ENCODE measurements around the gene STXBP5. TPM values are rescaled to one million over a fixed set of nuclear protein-coding genes. Genes with fewer than 3 reads are reported as not detected.

The STXBP5 gene
- 1 to 10 TPM; 9.4 to 9.5 TPM for total RNA-seq

GRCh38 chr6:147204060-147204785, at the start of gene STXBP5:
Gene STXBP5 (plus strand): TSS chr6:147204417. CDS start chr6:147204533, 116 bp downstream.
- peak; percentile 45 for DNase-seq
- Mint-ChIP-seq H3K4me1 (ENCODE audit: low read depth) (peaks cover 25% of the 10 kb centered on the region), H3K27ac (peak within 1 kb of the TSS; percentile 99), H3K4me3 (peak within 1 kb of the TSS; percentile 91), H3K9me3 (no peaks in the 10 kb centered on the region), H3K36me3 (ENCODE audit: low read depth) (peaks cover 4% of the 10 kb centered on the region), H3K27me3 (ENCODE audit: low read depth) (no peaks in the 10 kb centered on the region)
- intact Hi-C loops (cut with micrococcal nuclease): loop anchor here (5.0 to 10.0 kb wide), 3 partner anchors 998 to 1941 kb away; partner anchors contain the start of gene EPM2A
- CTCF ChIA-PET: no interaction called here

DNA sequence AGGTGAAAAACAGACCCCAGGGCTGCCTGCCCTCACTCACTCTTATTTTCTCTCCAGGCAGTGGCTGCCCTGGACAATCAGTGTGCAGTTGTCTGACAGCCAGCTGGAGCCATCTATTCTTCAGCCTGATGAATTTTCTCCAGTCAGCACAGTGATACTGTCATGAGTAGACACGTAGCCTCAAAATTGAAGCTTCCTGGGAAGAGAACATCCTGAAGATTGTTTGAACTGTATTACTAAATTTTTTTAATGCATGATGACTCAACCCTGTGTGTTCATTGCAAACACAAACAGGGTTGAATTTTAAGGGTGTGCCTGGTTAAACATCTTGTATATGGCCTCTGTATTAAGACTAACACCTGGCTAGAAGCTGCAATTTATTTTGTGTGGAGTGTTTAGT, 49.8 kb upstream of the STXBP5 start:
- Mint-ChIP-seq H3K27me3 (ENCODE audit: low read depth) (no peaks in the 10 kb centered on the region), H3K9me3 (no peaks in the 10 kb centered on the region), H3K4me1 (ENCODE audit: low read depth) (peaks cover 5% of the 10 kb centered on the region), H3K4me3 (no peak overlapping the region), H3K36me3 (ENCODE audit: low read depth) (no peaks in the 10 kb centered on the region), H3K27ac (no peak overlapping the region)
- CTCF ChIA-PET: no interaction called here
- intact Hi-C loops (cut with micrococcal nuclease): no loop called here
- DNase-seq: no peak

- Mint-ChIP-seq H3K4me3 (no peak overlapping the region), H3K36me3 (ENCODE audit: low read depth) (no peaks in the 10 kb centered on the region), H3K27me3 (ENCODE audit: low read depth) (no peaks in the 10 kb centered on the region), H3K27ac (no peak overlapping the region), H3K4me1 (ENCODE audit: low read depth) (peaks cover 5% of the 10 kb centered on the region), H3K9me3 (no peaks in the 10 kb centered on the region)
- intact Hi-C loops (cut with micrococcal nuclease): no loop called here
- no peak for DNase-seq
- CTCF ChIA-PET: no interaction called here
These were observed 48.0 kb upstream of the STXBP5 start for GRCh38 chr6:147156218-147156617.

DNA sequence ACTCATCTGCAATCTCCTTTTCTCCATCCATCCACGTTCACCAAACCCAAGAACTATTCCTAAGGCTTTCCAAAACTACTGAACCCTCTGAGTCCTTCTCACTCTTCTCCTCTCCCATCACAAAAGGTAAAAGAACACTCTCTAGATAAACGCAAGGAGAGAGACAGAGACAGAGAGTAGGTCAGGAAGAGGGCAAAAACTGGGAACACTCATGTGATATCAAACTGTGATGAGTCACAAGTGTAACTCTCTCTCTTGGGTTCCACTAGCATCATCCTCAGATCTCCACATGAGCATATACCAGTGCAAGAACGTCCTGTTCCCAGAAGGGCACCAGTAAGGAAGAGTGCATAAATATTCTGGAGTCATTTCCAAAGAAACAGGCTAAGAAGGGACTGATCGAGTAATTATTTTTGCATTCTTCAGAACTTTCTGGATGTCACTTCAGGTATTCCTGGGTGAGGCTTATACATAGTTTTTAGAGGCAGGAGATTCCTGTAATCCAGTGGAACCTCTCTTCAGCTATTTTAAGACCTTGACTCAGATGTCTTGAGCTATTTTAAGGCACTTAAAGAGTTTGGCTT, 47.3 kb upstream of the STXBP5 start:
- no peaks in the 10 kb centered on the region for H3K36me3 Mint-ChIP-seq (ENCODE audit: low read depth)
- peaks cover 5% of the 10 kb centered on the region for H3K4me1 Mint-ChIP-seq (ENCODE audit: low read depth)
- no peaks in the 10 kb centered on the region for H3K27me3 Mint-ChIP-seq (ENCODE audit: low read depth)
- no peak for DNase-seq
- intact Hi-C loops (cut with micrococcal nuclease): no loop called here
- H3K4me3 Mint-ChIP-seq: no peak overlapping the region
- H3K9me3 Mint-ChIP-seq: no peaks in the 10 kb centered on the region
- H3K27ac Mint-ChIP-seq: no peak overlapping the region
- CTCF ChIA-PET: no interaction called here

GRCh38 chr6:147157930-147158329, 46.3 kb upstream of the STXBP5 start:
- H3K27me3 Mint-ChIP-seq (ENCODE audit: low read depth): no peaks in the 10 kb centered on the region
- H3K36me3 Mint-ChIP-seq (ENCODE audit: low read depth): no peaks in the 10 kb centered on the region
- DNase-seq: no peak
- H3K9me3 Mint-ChIP-seq: no peaks in the 10 kb centered on the region
- H3K4me1 Mint-ChIP-seq (ENCODE audit: low read depth): peaks cover 5% of the 10 kb centered on the region
- CTCF ChIA-PET: no interaction called here
- no peak overlapping the region for H3K27ac Mint-ChIP-seq
- intact Hi-C loops (cut with micrococcal nuclease): no loop called here
- no peak overlapping the region for H3K4me3 Mint-ChIP-seq

- DNase-seq: no peak
- intact Hi-C loops (cut with micrococcal nuclease): no loop called here
- no peaks in the 10 kb centered on the region for H3K27me3 Mint-ChIP-seq (ENCODE audit: low read depth)
- peaks cover 5% of the 10 kb centered on the region for H3K4me1 Mint-ChIP-seq (ENCODE audit: low read depth)
- CTCF ChIA-PET: no interaction called here
- H3K36me3 Mint-ChIP-seq (ENCODE audit: low read depth): no peaks in the 10 kb centered on the region
- no peak overlapping the region for H3K4me3 Mint-ChIP-seq
- H3K27ac Mint-ChIP-seq: no peak overlapping the region
- no peaks in the 10 kb centered on the region for H3K9me3 Mint-ChIP-seq
These were observed 45.3 kb upstream of the STXBP5 start for GRCh38 chr6:147158881-147159280.

DNA sequence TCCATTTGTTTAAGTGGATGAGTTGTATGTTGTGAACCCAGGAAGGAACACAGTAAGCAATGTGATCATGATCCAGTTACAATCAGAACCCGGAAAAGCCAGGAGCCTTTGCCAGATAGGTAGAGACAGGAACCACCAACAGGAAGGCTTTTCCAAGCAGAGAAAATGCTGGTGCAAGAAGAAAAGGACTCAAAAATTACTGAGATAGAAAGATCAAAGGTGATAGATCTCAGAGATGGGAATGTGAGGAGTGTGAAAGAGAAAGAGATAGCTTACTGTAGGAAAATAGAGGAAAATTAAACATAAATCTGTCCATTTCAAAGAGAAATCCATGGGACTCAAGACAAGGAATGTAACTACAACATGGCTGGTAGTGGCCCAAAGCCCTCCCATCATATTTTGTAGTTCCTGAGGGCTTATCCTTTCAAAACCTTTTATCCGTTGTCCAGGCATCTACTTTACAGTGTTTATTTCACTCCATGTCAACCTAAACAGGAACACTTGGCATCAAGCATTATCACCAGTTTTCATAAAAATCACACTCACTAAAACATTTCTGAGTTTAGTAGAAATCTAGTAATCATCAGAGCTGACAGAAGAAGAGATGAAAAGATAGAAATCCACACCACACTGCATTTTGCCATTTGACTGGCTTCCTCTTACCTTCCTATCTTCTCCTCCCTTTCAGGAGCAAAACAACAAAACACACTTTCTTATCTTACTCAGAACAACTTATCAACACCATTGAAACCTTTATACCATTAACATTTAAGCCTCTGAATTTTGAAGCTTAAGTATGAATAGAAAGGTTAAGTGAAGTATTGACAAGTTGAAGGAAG, 44.5 kb upstream of the STXBP5 start:
- no peaks in the 10 kb centered on the region for H3K36me3 Mint-ChIP-seq (ENCODE audit: low read depth)
- DNase-seq: no peak
- H3K9me3 Mint-ChIP-seq: no peaks in the 10 kb centered on the region
- H3K4me1 Mint-ChIP-seq (ENCODE audit: low read depth): peaks cover 5% of the 10 kb centered on the region
- no peaks in the 10 kb centered on the region for H3K27me3 Mint-ChIP-seq (ENCODE audit: low read depth)
- intact Hi-C loops (cut with micrococcal nuclease): no loop called here
- H3K4me3 Mint-ChIP-seq: no peak overlapping the region
- CTCF ChIA-PET: no interaction called here
- no peak overlapping the region for H3K27ac Mint-ChIP-seq

DNA sequence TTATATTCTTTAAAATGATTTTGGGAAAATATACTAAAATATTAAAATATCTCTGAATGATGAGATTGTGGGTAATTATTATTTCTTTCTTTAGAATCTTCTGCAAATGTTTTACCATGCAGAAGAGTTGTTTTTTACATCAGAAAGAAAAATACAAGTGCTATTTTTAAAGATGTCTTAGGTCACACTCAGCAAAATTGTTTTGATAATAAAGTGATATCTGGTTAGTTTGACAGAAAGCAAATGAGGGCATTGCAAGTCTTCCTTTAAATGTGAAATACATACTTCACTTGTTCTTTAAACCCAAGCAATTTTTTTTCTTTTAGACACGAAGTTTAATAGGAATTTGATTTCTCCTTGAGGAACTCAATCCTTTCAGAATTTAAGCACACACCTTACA, 43.6 kb upstream of the STXBP5 start:
- intact Hi-C loops (cut with micrococcal nuclease): no loop called here
- H3K9me3 Mint-ChIP-seq: no peaks in the 10 kb centered on the region
- DNase-seq: no peak
- H3K4me3 Mint-ChIP-seq: no peak overlapping the region
- H3K27me3 Mint-ChIP-seq (ENCODE audit: low read depth): no peaks in the 10 kb centered on the region
- no peaks in the 10 kb centered on the region for H3K36me3 Mint-ChIP-seq (ENCODE audit: low read depth)
- CTCF ChIA-PET: no interaction called here
- H3K27ac Mint-ChIP-seq: no peak overlapping the region
- H3K4me1 Mint-ChIP-seq (ENCODE audit: low read depth): peaks cover 5% of the 10 kb centered on the region

DNA sequence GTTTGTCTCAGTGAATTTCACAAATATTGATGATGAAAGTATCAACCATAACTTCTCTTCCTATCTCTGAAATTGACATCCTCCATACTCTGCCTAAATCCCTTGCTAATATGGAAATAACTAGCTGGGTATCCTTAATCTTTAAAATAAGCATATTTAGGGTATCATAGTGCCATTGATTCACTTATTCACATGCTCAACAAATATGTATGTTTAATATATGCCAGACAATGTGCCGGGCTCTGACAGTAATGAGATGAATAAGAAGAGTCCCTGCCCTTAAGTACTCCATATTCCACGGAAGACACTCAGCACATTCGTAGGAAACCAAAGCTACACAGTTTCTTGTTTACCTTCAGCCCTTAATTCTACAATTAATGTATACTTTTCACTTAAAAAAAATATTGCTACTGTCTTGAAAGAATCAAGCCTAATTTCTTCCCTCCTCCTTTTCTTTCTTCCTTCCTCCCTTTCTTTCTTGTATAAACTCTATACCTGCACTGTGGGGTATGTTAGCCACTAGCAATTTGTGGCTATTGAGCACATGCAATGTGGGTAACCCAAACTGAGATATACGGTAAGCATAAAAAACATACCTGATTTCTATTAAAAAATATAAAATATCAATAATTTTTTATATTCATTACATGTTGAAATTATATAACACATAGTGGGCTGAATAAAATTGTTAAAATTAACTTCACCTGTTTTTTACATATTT, 42.8 kb upstream of the STXBP5 start:
- no peak for DNase-seq
- intact Hi-C loops (cut with micrococcal nuclease): no loop called here
- no peak overlapping the region for H3K27ac Mint-ChIP-seq
- CTCF ChIA-PET: interaction anchor here (0.6 kb wide), 1 partner anchor 669 kb away, joined by 3 read pairs; no protein-coding TSS in a partner anchor
- H3K4me3 Mint-ChIP-seq: no peak overlapping the region
- no peaks in the 10 kb centered on the region for H3K9me3 Mint-ChIP-seq
- peaks cover 3% of the 10 kb centered on the region for H3K4me1 Mint-ChIP-seq (ENCODE audit: low read depth)
- H3K36me3 Mint-ChIP-seq (ENCODE audit: low read depth): no peaks in the 10 kb centered on the region
- H3K27me3 Mint-ChIP-seq (ENCODE audit: low read depth): no peaks in the 10 kb centered on the region

- H3K9me3 Mint-ChIP-seq: no peaks in the 10 kb centered on the region
- H3K4me1 Mint-ChIP-seq (ENCODE audit: low read depth): peaks cover 3% of the 10 kb centered on the region
- H3K36me3 Mint-ChIP-seq (ENCODE audit: low read depth): no peaks in the 10 kb centered on the region
- CTCF ChIA-PET: interaction anchor here (0.6 kb wide), 1 partner anchor 668 kb away, joined by 3 read pairs; no protein-coding TSS in a partner anchor
- no peak overlapping the region for H3K27ac Mint-ChIP-seq
- DNase-seq: no peak
- H3K4me3 Mint-ChIP-seq: no peak overlapping the region
- intact Hi-C loops (cut with micrococcal nuclease): no loop called here
- H3K27me3 Mint-ChIP-seq (ENCODE audit: low read depth): no peaks in the 10 kb centered on the region
These were observed 42.2 kb upstream of the STXBP5 start for GRCh38 chr6:147161974-147162495.

- Mint-ChIP-seq H3K27me3 (ENCODE audit: low read depth) (no peaks in the 10 kb centered on the region), H3K36me3 (ENCODE audit: low read depth) (no peaks in the 10 kb centered on the region), H3K9me3 (no peaks in the 10 kb centered on the region), H3K4me3 (no peak overlapping the region), H3K4me1 (ENCODE audit: low read depth) (peaks cover 6% of the 10 kb centered on the region), H3K27ac (no peak overlapping the region)
- intact Hi-C loops (cut with micrococcal nuclease): no loop called here
- no peak for DNase-seq
- CTCF ChIA-PET: no interaction called here
These were observed 39.5 kb upstream of the STXBP5 start for GRCh38 chr6:147164761-147165160.

DNA sequence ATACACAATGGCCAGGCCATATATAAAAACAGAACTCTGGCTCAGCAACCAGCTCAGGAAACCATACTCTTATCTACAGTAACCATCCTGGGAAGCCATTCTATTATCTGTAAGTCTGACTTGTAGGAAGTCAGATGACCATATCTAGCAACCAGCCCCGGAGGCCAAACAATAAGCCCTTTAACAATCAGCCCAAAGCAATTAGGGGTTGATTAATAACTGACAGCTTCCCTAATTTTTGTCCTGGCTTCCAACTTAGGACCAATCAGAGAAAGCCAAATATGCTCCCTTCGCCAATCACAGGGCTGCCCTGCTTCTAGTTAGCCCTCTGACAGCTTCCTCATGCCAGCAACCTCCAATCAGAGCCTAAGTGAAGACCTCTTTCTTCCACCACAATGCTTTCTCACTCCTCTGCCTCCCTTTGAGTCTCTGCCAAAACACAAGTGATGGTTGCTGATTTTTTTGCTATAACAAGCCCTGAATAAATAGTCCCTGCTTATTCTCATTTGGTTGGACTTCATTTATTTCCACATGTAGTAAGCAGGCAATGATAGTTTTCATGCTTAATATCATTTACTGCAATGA, 37.8 kb upstream of the STXBP5 start:
- no peak for DNase-seq
- CTCF ChIA-PET: no interaction called here
- H3K27me3 Mint-ChIP-seq (ENCODE audit: low read depth): no peaks in the 10 kb centered on the region
- H3K27ac Mint-ChIP-seq: no peak overlapping the region
- peaks cover 6% of the 10 kb centered on the region for H3K4me1 Mint-ChIP-seq (ENCODE audit: low read depth)
- intact Hi-C loops (cut with micrococcal nuclease): loop anchor here (2.0 kb wide), 1 partner anchor 28 kb away; no protein-coding TSS in a partner anchor
- no peaks in the 10 kb centered on the region for H3K9me3 Mint-ChIP-seq
- no peak overlapping the region for H3K4me3 Mint-ChIP-seq
- H3K36me3 Mint-ChIP-seq (ENCODE audit: low read depth): no peaks in the 10 kb centered on the region
